Activated effector memory CD4-positive, alpha-beta T cell treated with Interleukin-2 at 50 U/mL for 16 hours (primary cell): ENCODE measurements around the gene SRGAP3.

Source experiments
- DNase-seq: peaks from one replicate; pipeline ENCODE4 v3.0.0-alpha.2; 2020

SRGAP3 gene

DNA sequence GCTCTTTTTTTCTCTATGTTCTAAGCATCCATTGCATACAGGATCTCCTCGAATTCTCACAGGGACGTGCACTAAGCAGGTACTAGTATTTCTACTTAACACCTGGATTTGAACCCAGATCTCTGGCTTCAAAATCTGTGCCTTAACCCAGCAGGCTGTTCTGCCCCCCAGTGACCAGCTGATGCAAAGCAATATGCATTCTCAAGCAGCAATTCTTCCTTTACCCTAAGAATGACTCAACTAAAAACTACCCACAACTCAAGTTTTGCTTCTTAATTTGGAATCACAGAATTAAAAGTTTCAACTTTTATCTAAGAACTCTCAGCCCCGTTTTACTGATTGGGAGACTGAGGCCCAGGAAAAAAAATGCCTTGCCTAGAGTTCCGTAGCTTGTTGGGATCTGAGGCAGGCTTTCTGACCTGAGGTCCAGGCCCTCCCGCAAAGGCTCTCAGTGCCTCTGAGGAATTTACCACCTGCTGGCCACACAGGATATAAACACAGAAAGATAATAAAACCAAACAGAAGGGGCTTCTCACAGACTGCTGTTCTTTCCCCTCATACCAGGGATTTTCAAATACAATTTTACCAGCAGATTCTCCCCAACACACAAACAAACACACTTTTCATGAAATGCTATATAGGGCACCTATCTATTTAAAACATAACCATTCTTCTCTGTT is 170.7 kb downstream of the SRGAP3 start:
- no peak for DNase-seq

DNA sequence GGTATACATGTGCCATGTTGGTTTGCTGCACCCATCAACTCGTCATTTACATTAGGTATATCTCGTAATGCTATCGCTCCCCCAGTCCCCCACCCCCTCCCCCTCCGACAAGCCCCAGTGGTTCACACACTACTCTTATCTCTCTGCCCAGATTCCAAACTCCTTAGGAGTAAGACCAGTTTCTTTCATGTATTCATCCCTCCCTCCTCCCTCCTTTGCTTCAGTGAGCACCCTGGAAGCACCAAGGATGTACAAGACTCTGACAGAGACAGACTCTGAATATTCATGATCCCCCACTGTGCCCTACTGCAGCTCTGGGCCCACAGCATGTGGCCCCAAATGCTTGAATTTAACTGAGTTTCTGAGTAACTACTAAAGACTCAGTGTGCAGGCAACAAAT is 172.4 kb downstream of the SRGAP3 start:
- no peak for DNase-seq

DNA sequence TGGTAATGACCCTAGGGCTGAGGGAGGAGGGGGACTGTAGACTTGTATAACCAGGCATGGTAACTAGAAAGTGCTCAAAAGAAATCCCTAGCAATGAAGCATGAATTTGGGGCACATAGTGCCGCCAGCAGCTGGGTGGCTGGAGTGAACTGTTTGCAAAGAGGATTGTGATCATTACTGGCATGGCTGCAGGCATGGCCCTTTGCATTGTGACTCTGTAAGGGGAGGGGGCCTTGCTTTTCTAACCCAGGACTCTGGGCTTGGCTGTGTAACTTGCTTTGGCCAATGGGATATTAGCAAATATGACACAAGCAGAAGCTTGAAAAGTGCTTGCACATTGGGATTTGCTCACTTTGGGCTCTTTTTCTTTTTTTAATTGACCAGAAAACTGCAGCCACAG is 173.7 kb downstream of the SRGAP3 start:
- DNase-seq = no peak

DNA sequence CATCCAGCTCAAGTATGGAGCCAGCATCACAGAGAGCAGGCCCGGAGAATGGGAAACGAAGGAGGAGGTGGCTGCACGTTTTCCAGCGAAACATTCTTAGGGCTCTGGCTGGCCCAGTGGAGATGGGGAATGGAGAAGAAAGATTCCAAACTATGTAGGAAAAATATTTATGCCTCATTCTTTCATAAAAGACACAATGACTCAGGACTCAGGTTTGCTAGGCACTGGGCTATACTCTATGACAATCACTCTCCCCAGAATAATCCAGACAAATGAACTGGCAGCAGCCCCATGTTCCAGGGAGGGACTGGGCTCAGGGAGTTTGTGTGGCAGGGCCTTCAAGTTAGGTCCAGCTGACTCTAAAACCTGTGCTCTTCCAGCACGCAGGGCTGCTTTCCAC is 175.4 kb downstream of the SRGAP3 start:
- DNase-seq = no peak

DNA sequence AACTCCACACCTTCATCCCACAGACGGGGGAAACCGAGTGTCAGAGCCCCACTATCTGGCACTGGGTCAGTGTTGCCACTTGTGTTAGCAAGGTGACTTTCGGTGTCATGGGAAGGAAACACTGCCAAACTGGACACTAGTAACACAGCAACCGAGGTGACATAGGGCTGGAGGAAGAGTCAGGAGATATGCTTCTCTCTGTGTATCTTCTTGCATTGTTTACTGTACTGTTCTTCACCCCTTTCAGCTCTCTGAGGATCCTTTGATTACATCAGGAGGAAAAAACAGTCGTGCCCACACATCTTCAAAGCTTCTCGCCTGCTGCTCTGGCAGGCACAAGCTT is 176.8 kb downstream of the SRGAP3 start:
- no peak for DNase-seq

DNA sequence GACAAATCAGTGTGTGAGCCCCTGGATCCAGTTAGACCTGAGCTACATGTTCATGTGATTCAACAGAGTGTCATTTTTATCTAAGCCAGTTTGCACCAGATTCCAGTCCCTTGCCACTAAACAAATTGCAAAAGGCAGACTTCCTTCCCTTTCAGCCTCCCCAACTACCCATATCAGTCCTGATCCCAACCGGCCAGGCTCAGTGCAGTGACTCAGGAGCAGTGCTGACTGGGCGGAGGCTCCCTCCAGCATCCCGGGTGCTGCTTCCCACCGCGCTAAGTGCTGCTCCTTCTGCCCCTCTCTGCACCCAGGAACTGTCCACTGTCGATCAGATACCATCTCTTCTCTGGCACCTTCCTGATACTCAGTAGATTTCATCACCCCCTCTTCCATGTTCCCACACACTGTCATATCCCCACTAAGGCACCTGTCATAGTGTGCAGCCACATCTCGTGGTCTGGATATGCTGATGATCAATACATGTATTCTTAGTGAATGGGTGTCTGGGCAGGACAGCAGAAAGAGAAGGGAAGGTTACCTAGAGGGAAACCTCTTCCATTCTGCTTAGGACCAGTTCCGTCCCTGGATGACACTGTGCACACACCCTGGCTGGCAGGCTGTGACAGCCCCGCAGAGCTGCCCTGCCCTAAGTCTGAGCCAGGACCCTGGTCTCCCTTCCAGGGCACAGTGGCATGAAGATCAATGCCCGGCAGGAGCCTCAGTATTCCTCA is 177.3 kb downstream of the SRGAP3 start:
- DNase-seq = no peak

- no peak for DNase-seq
Measured at GRCh38 chr3:9070961-9071360, 178.5 kb downstream of the SRGAP3 start.

DNA sequence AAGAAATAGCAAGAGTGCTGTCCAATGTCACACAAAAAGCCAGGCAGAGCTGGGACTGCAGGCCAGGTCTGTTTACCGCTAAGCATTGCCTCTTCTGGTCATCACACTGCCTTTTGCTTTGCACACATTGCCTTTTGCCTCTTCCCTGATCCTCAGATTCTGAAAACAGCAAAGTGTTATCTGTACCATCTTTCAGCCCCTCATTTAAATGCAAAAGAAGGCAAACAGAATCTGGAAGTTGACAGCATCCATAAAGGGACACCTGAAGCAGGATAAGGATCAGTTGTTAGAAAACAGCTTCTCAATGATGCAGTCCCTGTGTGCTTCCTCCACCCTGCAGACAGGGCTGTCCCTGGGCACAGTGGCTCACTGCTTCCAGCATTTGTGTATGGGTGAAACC is 179.5 kb downstream of the SRGAP3 start:
- no peak for DNase-seq

DNA sequence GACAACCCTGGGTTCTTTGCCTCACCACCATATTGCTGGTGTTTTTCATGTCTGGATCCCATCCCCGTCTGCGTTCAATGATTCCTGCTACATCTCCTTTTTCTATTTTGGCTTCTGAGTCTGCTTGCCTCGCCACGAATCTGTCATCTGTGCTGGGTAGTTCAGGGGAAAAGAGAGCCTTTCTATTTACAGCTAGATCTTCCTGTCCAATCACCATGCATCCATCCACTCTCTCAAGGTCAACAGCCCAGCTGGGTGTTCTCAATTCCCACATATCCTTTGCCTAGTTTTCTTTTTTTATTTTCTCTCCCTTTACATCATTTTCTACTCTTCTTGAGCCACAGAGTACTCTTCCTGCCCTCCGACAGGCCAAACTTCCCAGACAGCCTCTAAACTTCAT is 181.4 kb downstream of the SRGAP3 start:
- DNase-seq = no peak

GRCh38 chr3:9067352-9067975 is 182.0 kb downstream of the SRGAP3 start:
- no peak for DNase-seq

DNA sequence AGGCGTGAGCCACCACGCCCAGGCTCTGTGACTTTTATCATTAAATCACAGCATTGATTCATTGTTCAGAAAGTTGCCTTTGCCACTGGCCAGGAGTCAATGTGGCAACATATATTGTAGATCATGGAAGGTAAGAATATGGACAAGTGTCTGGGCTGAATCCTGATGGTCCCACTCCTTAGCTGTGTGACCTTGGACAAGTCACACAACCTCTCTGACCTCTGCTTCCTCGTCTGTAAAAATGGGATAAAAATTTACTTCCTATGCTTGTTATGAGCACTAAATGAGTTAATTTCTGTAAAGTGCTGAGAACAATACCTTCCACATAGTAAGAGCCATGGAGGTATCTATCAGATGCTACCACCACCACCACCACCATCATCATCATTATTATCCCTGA is 182.7 kb downstream of the SRGAP3 start:
- DNase-seq = no peak

DNA sequence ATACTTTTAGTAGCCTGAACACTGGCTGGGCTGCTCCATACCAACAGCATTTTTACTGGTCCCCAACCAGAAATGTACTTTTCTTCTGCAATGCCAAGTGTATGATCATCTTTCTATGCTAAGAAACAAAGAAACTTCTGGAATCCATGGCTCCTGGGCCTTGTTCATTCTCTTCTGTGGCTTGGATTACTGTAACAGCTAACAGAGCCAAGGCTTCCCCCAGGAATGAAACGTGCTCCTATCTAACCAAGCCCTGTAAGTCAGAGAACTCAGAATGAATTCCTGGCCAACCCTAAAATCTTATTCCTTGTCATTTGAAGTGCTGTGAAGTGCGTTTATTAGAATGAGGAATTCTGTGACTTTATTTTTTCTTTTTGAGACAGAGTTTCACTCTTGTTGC is 183.3 kb downstream of the SRGAP3 start:
- DNase-seq = no peak

GRCh38 chr3:9064850-9065249 is 184.6 kb downstream of the SRGAP3 start:
- no peak for DNase-seq

DNA sequence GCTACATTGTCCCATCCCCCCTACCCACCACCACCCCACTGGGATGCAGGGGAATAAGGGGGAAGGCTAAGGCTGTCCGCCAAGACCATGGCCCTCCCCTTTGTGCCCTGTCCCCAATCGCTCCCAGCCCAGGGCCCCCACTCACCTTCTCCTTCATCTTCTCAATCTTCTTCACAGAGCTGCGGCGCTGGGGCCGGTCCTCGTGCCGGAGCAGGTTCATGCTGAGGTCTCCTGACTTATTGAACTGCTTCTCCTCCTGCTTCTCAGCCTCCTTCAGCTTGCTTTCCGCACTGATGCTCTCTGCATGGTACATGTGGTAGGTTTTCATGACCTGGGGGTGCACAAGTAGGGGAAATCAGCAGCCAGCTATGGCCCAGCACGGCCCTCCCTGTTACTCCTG is 185.2 kb downstream of the SRGAP3 start:
- DNase-seq = no peak

- DNase-seq = no peak
Measured at GRCh38 chr3:9062570-9062969, 186.9 kb downstream of the SRGAP3 start.

- no peak for DNase-seq
Measured at GRCh38 chr3:9061634-9062033, 187.8 kb downstream of the SRGAP3 start.

DNA sequence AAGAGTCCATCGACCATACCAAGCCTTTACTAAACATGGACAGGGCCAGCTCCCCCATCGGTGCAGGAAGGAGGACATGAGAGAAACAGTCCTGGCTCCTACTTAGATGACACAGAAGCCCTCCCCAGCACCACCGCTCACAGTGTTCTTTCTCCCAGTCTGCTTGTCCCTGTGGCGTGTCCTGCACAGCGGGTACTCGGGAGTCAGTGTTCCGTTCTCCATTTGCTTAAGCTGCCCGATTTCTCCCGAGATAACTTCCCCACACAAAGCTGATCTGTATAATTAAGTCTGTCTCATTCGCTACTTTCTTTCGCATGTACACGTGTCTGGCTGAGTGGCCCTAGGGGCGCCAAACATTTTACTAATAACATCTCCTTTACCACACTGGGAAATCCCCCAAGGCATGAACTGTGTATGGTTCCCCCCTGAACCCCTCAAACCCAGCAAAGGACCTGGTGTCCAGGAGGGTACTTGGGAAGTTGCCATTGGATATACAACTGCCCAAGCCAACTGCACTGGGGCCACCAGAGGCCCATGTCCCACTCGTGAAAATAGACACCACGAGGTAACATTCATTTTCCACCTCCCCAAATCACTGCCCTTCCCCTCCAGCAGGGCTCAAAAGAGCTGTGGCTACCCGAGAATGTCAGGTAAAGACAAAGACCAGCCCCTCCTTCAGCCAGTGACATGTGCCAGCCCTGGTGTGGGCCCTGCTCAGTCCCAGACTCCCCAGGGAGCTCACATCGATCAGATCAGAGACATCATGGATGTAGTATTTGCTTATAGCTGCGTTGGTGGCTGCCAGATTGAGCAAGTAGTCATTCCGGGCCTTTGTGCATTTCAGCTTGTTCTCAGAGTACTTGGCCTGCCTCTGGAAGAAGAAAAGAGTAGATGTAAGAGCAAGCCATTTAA is 189.7 kb downstream of the SRGAP3 start:
- no peak for DNase-seq

GRCh38 chr3:9056581-9056980 is 192.9 kb downstream of the SRGAP3 start:
- DNase-seq = no peak

DNA sequence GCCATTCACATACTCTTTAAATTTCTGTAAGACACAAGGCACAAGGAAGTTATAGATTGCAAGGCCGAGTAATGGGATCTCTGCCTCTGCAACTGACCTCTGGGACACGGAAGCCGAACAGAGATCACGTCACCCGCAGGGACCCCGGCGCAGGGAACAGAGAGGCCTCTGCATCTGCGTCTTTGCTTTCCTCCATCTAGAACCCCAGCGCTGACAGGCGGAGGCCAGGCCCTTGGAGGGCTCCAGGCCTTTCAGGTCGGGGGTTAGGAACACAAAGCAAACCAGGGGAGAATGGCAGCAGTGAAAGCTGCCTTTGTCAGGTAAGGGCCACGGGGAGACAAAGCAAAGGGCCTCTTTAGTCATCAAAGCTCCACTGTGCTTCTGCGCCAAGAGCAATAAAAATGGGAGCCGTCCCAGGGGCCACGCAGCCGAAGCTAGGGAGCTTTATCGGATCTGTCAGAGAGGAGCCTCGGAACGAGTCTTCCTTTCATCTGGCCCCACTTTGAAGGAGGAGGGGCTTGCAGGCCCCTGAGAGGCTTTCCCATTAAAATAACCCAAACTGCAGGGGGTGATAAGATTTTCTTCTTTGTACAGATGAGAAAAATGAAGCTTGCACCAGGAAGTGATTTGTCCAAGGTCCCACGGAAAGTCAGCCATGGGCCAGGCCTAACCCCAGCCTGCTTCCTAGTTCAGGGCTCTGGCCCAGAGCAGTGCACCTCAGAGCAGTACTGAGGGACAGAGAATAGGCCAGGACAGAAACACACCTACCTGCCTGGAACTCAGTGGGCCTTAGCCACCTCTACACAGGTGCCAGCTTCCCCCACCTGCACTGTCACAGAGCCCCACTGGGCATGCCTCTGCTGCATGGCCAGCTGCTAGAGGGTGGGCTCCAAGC is 201.7 kb downstream of the SRGAP3 start:
- DNase-seq = no peak

- DNase-seq = no peak
Measured at GRCh38 chr3:9045371-9045770, 204.1 kb downstream of the SRGAP3 start.

DNA sequence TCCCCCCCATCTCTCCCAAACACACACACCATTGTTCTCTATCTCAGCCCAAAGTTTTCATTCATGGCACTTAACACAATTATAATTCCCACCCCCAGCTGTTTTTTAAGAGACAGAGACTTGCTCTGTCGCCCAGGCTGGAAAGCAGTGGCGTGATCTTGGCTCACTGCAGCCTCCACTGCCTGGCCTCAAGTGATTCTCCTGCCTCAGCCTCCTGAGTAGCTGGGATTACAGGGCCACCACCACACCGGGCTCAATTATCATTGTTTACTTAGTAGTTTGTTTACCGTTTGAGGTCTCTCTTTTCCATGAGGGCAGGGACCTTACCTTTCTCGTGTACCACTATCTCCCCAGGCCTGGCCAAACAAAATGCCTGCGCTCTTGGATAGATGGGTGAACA is 206.4 kb downstream of the SRGAP3 start:
- no peak for DNase-seq

- no peak for DNase-seq
Measured at GRCh38 chr3:9041626-9042025, 207.8 kb downstream of the SRGAP3 start.
